B cell (primary cell): ENCODE measurements around the gene CYTL1. TPM values are rescaled to one million over a fixed set of nuclear protein-coding genes. Genes with fewer than 3 reads are reported as not detected.

ENCODE experiments used
- ATAC-seq: fragments of 200-7000 bp; cut with Tn5 transposase; one replicate; pipeline ENCODE4 v1.10.0; 2021; ENCODE audit warnings: low read depth, mild to moderate bottlenecking, moderate number of reproducible peaks, moderate library complexity
- CTCF ChIA-PET: fragments of 350-600 bp; sonication (Branson Sonifier 250); formaldehyde crosslinking; loops from one replicate; lab custom pipeline; 2021; ENCODE audit warnings: antibody characterized with exemption, inconsistent platforms; lab: Charles Lee
- POLR2A ChIA-PET: fragments of 350-600 bp; sonication (Branson Sonifier 250); formaldehyde crosslinking; loops from one replicate; lab custom pipeline; 2021; ENCODE audit warnings: antibody characterized with exemption; lab: Charles Lee
- DNase-seq: peaks from one replicate; pipeline ENCODE4 v3.0.0; 2013
- H2AFZ ChIP-seq: 2 replicates; pipeline ENCODE4 v1.6.1; 2012; ENCODE audit warnings: mild to moderate bottlenecking, low read depth, low read length; ENCODE audit not compliant: insufficient read depth, poor library complexity, severe bottlenecking
- H3K27ac ChIP-seq, 2 donors: 1 replicate in 1 of 2; 2 replicates in 1 of 2; pipeline ENCODE4 v1.5.1; 2012 to 2013; ENCODE audit warnings: low read length in 2 of 2, mild to moderate bottlenecking in 2 of 2, moderate library complexity in 1 of 2
- H3K27me3 ChIP-seq, 4 experiments: fragments of 200-600 bp in 1 of 4; sonication (generic) in 1 of 4; replicated peaks in 1 of 4; 1 replicate in 2 of 4; 2 replicates in 2 of 4; pipeline versions ENCODE4 v1.6.1 to v1.7.0; 2013 to 2016; ENCODE audit warnings: low read length in 3 of 4, mild to moderate bottlenecking in 2 of 4, mixed read lengths in 1 of 4, moderate library complexity in 1 of 4; ENCODE audit not compliant: insufficient read depth in 4 of 4, control insufficient read depth in 3 of 4; ENCODE audit errors: control extremely low read depth in 1 of 4
- H3K36me3 ChIP-seq, 2 experiments: replicated peaks in 1 of 2; 1 replicate in 1 of 2; 2 replicates in 1 of 2; pipeline versions ENCODE4 v1.6.1 to v1.7.1; 2013; ENCODE audit warnings: low read length in 1 of 2; ENCODE audit not compliant: insufficient read depth in 2 of 2, control insufficient read depth in 1 of 2; ENCODE audit errors: control extremely low read depth in 1 of 2, extremely low read depth in 1 of 2
- H3K4me1 ChIP-seq, 2 donors: fragments of 200-600 bp in 1 of 2; sonication (generic) in 1 of 2; 1 replicate in 1 of 2; 2 replicates in 1 of 2; pipeline versions ENCODE4 v1.5.1 to v1.6.1; 2013 to 2017; ENCODE audit warnings: low read length in 2 of 2; ENCODE audit not compliant: control insufficient read depth in 2 of 2, insufficient read depth in 2 of 2
- H3K4me2 ChIP-seq: replicated peaks from 2 replicates; pipeline ENCODE3; 2012; ENCODE audit warnings: mild to moderate bottlenecking, low read depth, low read length; ENCODE audit not compliant: poor library complexity, severe bottlenecking
- H3K4me3 ChIP-seq, 5 experiments: fragments of 200-600 bp in 1 of 5; sonication (generic) in 1 of 5; 1 replicate in 3 of 5; 2 replicates in 2 of 5; pipeline versions ENCODE4 v1.5.1 to v1.7.0; 2011 to 2016; ENCODE audit warnings: low read length in 4 of 5, mild to moderate bottlenecking in 4 of 5, low read depth in 2 of 5, control low read depth in 1 of 5, moderate library complexity in 1 of 5; ENCODE audit not compliant: insufficient read depth in 1 of 5; ENCODE audit errors: control extremely low read depth in 1 of 5, extremely low read depth in 1 of 5
- H3K79me2 ChIP-seq: fragments of 200-600 bp; sonication (generic); one replicate; pipeline ENCODE4 v1.6.0; 2016; ENCODE audit warnings: low read length; ENCODE audit not compliant: control insufficient read depth, insufficient read depth
- H3K9ac ChIP-seq: fragments of 200-600 bp; sonication (generic); 2 replicates; pipeline ENCODE4 v1.6.1; 2017; ENCODE audit warnings: mild to moderate bottlenecking, low read length, moderate library complexity
- H3K9me3 ChIP-seq, 3 donors: one replicate each; pipeline versions ENCODE4 v1.6.1 to v1.7.1; 2013; ENCODE audit warnings: low read length in 2 of 3; ENCODE audit not compliant: control insufficient read depth in 2 of 3, insufficient read depth in 1 of 3; ENCODE audit errors: control extremely low read depth in 1 of 3
- H4K20me1 ChIP-seq: 2 replicates; pipeline ENCODE4 v1.6.0; 2012; ENCODE audit warnings: mild to moderate bottlenecking, low read length; ENCODE audit not compliant: insufficient read depth, control insufficient read depth, poor library complexity, severe bottlenecking
- H3K27ac Mint-ChIP-seq: one replicate; pipeline ENCODE4 v1.8.0; 2021; ENCODE audit warnings: mixed read lengths
- H3K27me3 Mint-ChIP-seq: one replicate; pipeline ENCODE4 v1.8.0; 2021; ENCODE audit warnings: mixed read lengths
- H3K4me1 Mint-ChIP-seq: one replicate; pipeline ENCODE4 v1.8.0; 2021; ENCODE audit warnings: mixed read lengths
- H3K4me3 Mint-ChIP-seq: one replicate; pipeline ENCODE4 v1.8.0; 2021; ENCODE audit warnings: mixed read lengths
- H3K9me3 Mint-ChIP-seq: one replicate; pipeline ENCODE4 v1.8.0; 2022; ENCODE audit warnings: mixed read lengths; ENCODE audit not compliant: insufficient read depth
- EZH2 ChIP-seq: IDR thresholded peaks from 2 replicates; pipeline ENCODE4 v1.6.1; 2012; ENCODE audit warnings: borderline replicate concordance, low read depth, mild to moderate bottlenecking, moderate library complexity, low read length; ENCODE audit not compliant: insufficient read depth, poor library complexity, severe bottlenecking
- WGBS: methylation state at CpG from one replicate; pipeline ENCODE4 v1.1.5; 2013; ENCODE audit warnings: missing lambda C conversion rate; ENCODE audit not compliant: insufficient coverage; 5-methylcytosine and 5-hydroxymethylcytosine counted together
- intact Hi-C: fragments of 100-400 bp; cut with micrococcal nuclease; formaldehyde crosslinking; loops from one replicate; pipeline ENCODE4 v1.10.0; 2022
- polyA plus RNA-seq: library from polyadenylated mRNA; depleted of rRNA; stranded (reverse); fragments of >200 nt; gene quantifications from 2 replicates; pipeline ENCODE4 v1.2.3, GENCODE V29; 2012
- total RNA-seq, 2 donors: library from RNA; stranded (reverse); fragments of 120-200 nt in 1 of 2; gene quantifications; 1 replicate in 1 of 2; 2 replicates in 1 of 2; pipeline versions ENCODE4 v1.2.3 to v1.2.4, GENCODE V29; 2013 to 2022
- TF ChIP-seq, protein P1 (sequence below): fragments of 200-600 bp; IDR thresholded peaks from one replicate; pipeline ENCODE4 v1.8.0; 2022; ENCODE audit warnings: antibody characterized with exemption, mild to moderate bottlenecking

CYTL1 gene
- total and polyA plus RNA-seq, 2 donors (not counting 1 experiment from before 2014, with no cell fraction given), result not detected

DNA sequence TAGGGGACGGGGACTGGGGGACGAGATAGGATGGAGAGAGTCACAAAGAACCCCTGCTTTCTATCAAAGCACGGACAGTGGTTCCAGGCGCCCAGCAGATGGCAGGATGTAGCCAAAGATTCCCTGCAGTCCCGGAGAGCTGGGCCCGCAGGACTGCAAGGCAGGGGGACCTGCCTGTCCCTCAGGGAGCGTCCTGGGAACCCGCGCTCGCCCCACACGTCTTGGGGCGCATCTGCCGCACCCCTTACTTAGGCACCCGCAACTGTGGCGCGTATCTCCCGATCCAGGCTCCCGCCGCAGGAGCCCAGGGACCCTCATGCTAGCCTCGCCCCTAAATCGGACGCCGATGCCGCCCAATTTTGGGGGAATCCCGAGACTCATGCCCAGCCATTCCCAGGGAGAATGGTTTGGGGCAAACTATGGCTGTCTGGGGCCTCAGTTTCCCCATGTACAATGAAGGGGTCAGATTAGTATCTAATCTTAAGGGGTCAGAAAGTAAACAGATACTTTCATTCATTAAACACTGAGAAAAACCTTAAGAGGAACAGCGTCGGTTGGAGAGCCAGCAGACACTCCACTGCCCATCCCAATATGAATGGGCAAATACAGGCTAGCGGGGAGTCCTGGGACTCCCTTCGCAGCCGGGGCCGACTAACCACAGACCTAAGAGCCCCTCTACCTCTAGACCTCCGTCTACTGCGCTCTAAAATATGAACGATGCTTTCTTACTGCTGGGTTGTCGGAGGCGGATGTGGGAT, 31.4 kb upstream of the CYTL1 start:
- WGBS, result 4% methylated on average over 34 of the region's 36 CpGs
- no peaks in the 10 kb centered on the region for H3K79me2 ChIP-seq
- intact Hi-C loops, result no loop called here
- peaks cover 2% of the 10 kb centered on the region for H3K9me3 Mint-ChIP-seq
- H3K4me2 ChIP-seq, result peak overlapping the region; percentile 86
- peaks cover 0 to 40% (median 17%) of the 10 kb centered on the region in 4 experiments for H3K27me3 ChIP-seq
- ChIA-PET CTCF (interaction anchor here (2.2 kb wide), 1 partner anchor 409 kb away, joined by 11 read pairs; no protein-coding TSS in a partner anchor), POLR2A (no interaction called here)
- TF ChIP-seq, protein P1, sequence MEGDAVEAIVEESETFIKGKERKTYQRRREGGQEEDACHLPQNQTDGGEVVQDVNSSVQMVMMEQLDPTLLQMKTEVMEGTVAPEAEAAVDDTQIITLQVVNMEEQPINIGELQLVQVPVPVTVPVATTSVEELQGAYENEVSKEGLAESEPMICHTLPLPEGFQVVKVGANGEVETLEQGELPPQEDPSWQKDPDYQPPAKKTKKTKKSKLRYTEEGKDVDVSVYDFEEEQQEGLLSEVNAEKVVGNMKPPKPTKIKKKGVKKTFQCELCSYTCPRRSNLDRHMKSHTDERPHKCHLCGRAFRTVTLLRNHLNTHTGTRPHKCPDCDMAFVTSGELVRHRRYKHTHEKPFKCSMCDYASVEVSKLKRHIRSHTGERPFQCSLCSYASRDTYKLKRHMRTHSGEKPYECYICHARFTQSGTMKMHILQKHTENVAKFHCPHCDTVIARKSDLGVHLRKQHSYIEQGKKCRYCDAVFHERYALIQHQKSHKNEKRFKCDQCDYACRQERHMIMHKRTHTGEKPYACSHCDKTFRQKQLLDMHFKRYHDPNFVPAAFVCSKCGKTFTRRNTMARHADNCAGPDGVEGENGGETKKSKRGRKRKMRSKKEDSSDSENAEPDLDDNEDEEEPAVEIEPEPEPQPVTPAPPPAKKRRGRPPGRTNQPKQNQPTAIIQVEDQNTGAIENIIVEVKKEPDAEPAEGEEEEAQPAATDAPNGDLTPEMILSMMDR, result peak; percentile 22
- no peak for TF ChIP-seq EZH2
- DNase-seq (peak; percentile 35), ATAC-seq (peak; percentile 31)
- H3K4me1 Mint-ChIP-seq, result peaks cover 16% of the 10 kb centered on the region
- H3K36me3 ChIP-seq, result no peaks in the 10 kb centered on the region
- H3K4me1 ChIP-seq, result peaks cover 15 to 19% of the 10 kb centered on the region in 2 donors
- peaks cover 51% of the 10 kb centered on the region for H3K27me3 Mint-ChIP-seq
- no peaks in the 10 kb centered on the region for H4K20me1 ChIP-seq
- peak overlapping the region; percentile 89 for H3K4me3 Mint-ChIP-seq
- no peak overlapping the region for H3K27ac ChIP-seq
- H3K27ac Mint-ChIP-seq, result no peak overlapping the region
- H3K9me3 ChIP-seq, result peaks cover 0 to 6% (median 0%) of the 10 kb centered on the region in 3 donors
- H3K9ac ChIP-seq, result peak overlapping the region; percentile 51
- peak overlapping the region; percentile 64 for H2AFZ ChIP-seq
- H3K4me3 ChIP-seq, result peak overlapping the region; percentile 35 to 61 (median 53)

DNA sequence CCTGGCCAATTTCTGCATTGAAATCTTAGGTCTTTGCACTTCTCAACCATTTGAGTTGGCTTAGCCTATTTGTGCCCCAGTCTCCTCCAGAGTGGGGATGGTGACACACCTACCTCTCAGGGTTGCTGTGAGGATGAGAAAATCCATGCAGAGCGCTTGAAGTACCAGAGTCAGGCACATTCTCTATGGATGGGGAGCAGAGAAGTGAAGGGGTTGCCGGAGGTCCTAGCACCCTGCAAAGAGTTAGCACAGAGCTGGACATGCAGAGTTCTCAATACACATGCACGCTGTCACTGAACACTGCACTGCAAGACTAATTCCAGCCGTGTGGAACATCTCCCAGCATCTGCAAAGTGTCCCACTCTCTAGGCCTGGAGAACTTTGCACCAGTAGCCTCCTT, 29.5 kb upstream of the CYTL1 start:
- no peak overlapping the region for H3K4me2 ChIP-seq
- DNase-seq (no peak), ATAC-seq (no peak)
- Mint-ChIP-seq H3K4me1 (peaks cover 31% of the 10 kb centered on the region), H3K9me3 (peaks cover 2% of the 10 kb centered on the region), H3K4me3 (no peak overlapping the region), H3K27me3 (peaks cover 58% of the 10 kb centered on the region), H3K27ac (no peak overlapping the region)
- H3K27ac ChIP-seq, result no peak overlapping the region
- CTCF ChIA-PET, result no interaction called here
- H3K36me3 ChIP-seq, result no peaks in the 10 kb centered on the region
- no peaks in the 10 kb centered on the region for H3K79me2 ChIP-seq
- peaks cover 0 to 44% (median 17%) of the 10 kb centered on the region in 4 experiments for H3K27me3 ChIP-seq
- peaks cover 31 to 34% of the 10 kb centered on the region in 2 donors for H3K4me1 ChIP-seq
- H4K20me1 ChIP-seq, result no peaks in the 10 kb centered on the region
- H3K4me3 ChIP-seq, result no peak overlapping the region
- no peak overlapping the region for H2AFZ ChIP-seq
- 100% methylated on average over 4 of the region's 4 CpGs for WGBS
- intact Hi-C loops, result no loop called here
- TF ChIP-seq EZH2, result no peak
- TF ChIP-seq, protein P1, result no peak
- POLR2A ChIA-PET, result no interaction called here
- H3K9ac ChIP-seq, result no peak overlapping the region
- H3K9me3 ChIP-seq, result peaks cover 0 to 6% (median 0%) of the 10 kb centered on the region in 3 donors
